Mammary epithelial cell (primary cell): Measurements from ENCODE around the gene SPATA25.

Source experiments
- EZH2 ChIP-seq: IDR thresholded peaks from 2 replicates; pipeline ENCODE4 v1.6.1; 2012; ENCODE audit warnings: low read length, inconsistent platforms, borderline replicate concordance
- TF ChIP-seq, protein P1 (sequence below), 2 donors: IDR thresholded peaks in 1 of 2; conservative IDR thresholded peaks in 1 of 2; 2 replicates each; pipeline ENCODE4 v1.5.1; 2011 to 2012; ENCODE audit warnings: inconsistent platforms in 2 of 2, low read length in 2 of 2, mild to moderate bottlenecking in 2 of 2, control low read depth in 1 of 2, low read depth in 1 of 2; ENCODE audit not compliant: insufficient read depth in 1 of 2; ENCODE audit errors: extremely low read depth in 1 of 2

- TF ChIP-seq EZH2 = no peak
- TF ChIP-seq, protein P1, sequence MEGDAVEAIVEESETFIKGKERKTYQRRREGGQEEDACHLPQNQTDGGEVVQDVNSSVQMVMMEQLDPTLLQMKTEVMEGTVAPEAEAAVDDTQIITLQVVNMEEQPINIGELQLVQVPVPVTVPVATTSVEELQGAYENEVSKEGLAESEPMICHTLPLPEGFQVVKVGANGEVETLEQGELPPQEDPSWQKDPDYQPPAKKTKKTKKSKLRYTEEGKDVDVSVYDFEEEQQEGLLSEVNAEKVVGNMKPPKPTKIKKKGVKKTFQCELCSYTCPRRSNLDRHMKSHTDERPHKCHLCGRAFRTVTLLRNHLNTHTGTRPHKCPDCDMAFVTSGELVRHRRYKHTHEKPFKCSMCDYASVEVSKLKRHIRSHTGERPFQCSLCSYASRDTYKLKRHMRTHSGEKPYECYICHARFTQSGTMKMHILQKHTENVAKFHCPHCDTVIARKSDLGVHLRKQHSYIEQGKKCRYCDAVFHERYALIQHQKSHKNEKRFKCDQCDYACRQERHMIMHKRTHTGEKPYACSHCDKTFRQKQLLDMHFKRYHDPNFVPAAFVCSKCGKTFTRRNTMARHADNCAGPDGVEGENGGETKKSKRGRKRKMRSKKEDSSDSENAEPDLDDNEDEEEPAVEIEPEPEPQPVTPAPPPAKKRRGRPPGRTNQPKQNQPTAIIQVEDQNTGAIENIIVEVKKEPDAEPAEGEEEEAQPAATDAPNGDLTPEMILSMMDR (conservative IDR thresholded peaks at IDR 0.05 in 1 of 2, IDR thresholded peaks at IDR 0.05 in 1 of 2; ENCODE audit: extremely low read depth in 1 of 2, insufficient read depth in 1 of 2, low read depth in 1 of 2, low read length in 2 of 2) = no peak
Observed at GRCh38 chr20:45896641-45897161, 9.3 kb upstream of the SPATA25 start.
